Astrocyte (in vitro differentiated cells and primary cell): ENCODE measurements around the gene PDCD5. TPM values are rescaled to one million over a fixed set of nuclear protein-coding genes. Genes with fewer than 3 reads are reported as not detected.

Experiments used
- DNase-seq: peaks from one replicate; pipeline ENCODE4 v3.0.0-alpha.2; 2010; ENCODE audit warnings: low read depth
- FAIRE-seq: peaks from 2 replicates; lab custom pipeline; 2011; peaks lifted over from hg19 to GRCh38; lab: Jason Lieb, UNC
- H2AFZ ChIP-seq: 2 replicates; pipeline ENCODE4 v1.6.0; 2012; ENCODE audit warnings: low read depth, low read length, inconsistent platforms
- H3K27ac ChIP-seq: 2 replicates; pipeline ENCODE4 v1.5.1; 2011; ENCODE audit warnings: low read depth, low read length, inconsistent platforms
- H3K27me3 ChIP-seq: 2 replicates; pipeline ENCODE4 v1.6.0; 2011; ENCODE audit warnings: low read length, inconsistent platforms; ENCODE audit not compliant: insufficient read depth
- H3K36me3 ChIP-seq: 2 replicates; pipeline ENCODE4 v1.5.1; 2011; ENCODE audit warnings: low read length, inconsistent platforms; ENCODE audit not compliant: insufficient read depth
- H3K4me1 ChIP-seq: 2 replicates; pipeline ENCODE4 v1.5.1; 2011; ENCODE audit warnings: low read length, inconsistent platforms; ENCODE audit not compliant: insufficient read depth
- H3K4me2 ChIP-seq: 2 replicates; pipeline ENCODE4 v1.6.0; 2012; ENCODE audit warnings: low read length, inconsistent platforms
- H3K4me3 ChIP-seq: 2 replicates; pipeline ENCODE4 v1.5.1; 2011; ENCODE audit warnings: low read depth, mild to moderate bottlenecking, low read length, inconsistent platforms; ENCODE audit not compliant: insufficient read depth
- H3K79me2 ChIP-seq: 2 replicates; pipeline ENCODE4 v1.6.0; 2012; ENCODE audit warnings: mild to moderate bottlenecking, low read length, inconsistent platforms; ENCODE audit not compliant: insufficient read depth
- H3K9ac ChIP-seq: 2 replicates; pipeline ENCODE4 v1.6.0; 2012; ENCODE audit warnings: mild to moderate bottlenecking, low read length, inconsistent platforms
- H3K9me3 ChIP-seq: 2 replicates; pipeline ENCODE4 v1.5.1; 2012; ENCODE audit warnings: low read depth, mild to moderate bottlenecking, low read length, inconsistent platforms; ENCODE audit not compliant: insufficient read depth
- H4K20me1 ChIP-seq: 2 replicates; pipeline ENCODE4 v1.6.0; 2012; ENCODE audit warnings: low read length, inconsistent platforms; ENCODE audit not compliant: insufficient read depth
- H3K27ac Mint-ChIP-seq: one replicate; pipeline ENCODE4 v1.8.0; 2021; ENCODE audit warnings: mild to moderate bottlenecking, mixed read lengths; ENCODE audit not compliant: unreplicated experiment
- H3K27me3 Mint-ChIP-seq: one replicate; pipeline ENCODE4 v1.8.0; 2021; ENCODE audit warnings: low read depth, mixed read lengths; ENCODE audit not compliant: unreplicated experiment
- H3K36me3 Mint-ChIP-seq: one replicate; pipeline ENCODE4 v1.8.0; 2021; ENCODE audit warnings: low read depth, mixed read lengths; ENCODE audit not compliant: unreplicated experiment
- H3K4me1 Mint-ChIP-seq: one replicate; pipeline ENCODE4 v1.8.0; 2021; ENCODE audit warnings: low read depth, mixed read lengths; ENCODE audit not compliant: unreplicated experiment
- H3K4me3 Mint-ChIP-seq: one replicate; pipeline ENCODE4 v1.8.0; 2021; ENCODE audit warnings: mild to moderate bottlenecking, moderate library complexity, mixed read lengths; ENCODE audit not compliant: unreplicated experiment
- H3K9me3 Mint-ChIP-seq: one replicate; pipeline ENCODE4 v1.8.0; 2021; ENCODE audit warnings: mild to moderate bottlenecking, mixed read lengths; ENCODE audit not compliant: unreplicated experiment
- EZH2 ChIP-seq: IDR thresholded peaks from 2 replicates; pipeline ENCODE4 v1.6.1; 2012; ENCODE audit warnings: mild to moderate bottlenecking, low read length, inconsistent platforms; ENCODE audit not compliant: insufficient read depth
- total RNA-seq: library from RNA; stranded (reverse); gene quantifications from 2 replicates; pipeline ENCODE4 v1.2.1, GENCODE V29; 2021
- TF ChIP-seq, protein P1 (sequence below): IDR thresholded peaks from 2 replicates; pipeline ENCODE4 v1.5.1; 2011; ENCODE audit warnings: low read depth, mild to moderate bottlenecking, inconsistent platforms, low read length, moderate library complexity; ENCODE audit not compliant: insufficient read depth

Gene PDCD5
- total RNA-seq, 1 donor from 2014 or later = 127 TPM

GRCh38 chr19:32599736-32600157 lies 18.8 kb downstream of the PDCD5 start:
- H3K79me2 ChIP-seq = no peaks in the 10 kb centered on the region
- H3K27ac ChIP-seq = no peak overlapping the region
- H3K4me1 Mint-ChIP-seq = no peaks in the 10 kb centered on the region
- FAIRE-seq (peak; percentile 9), DNase-seq (peak; percentile 44)
- H4K20me1 ChIP-seq = no peaks in the 10 kb centered on the region
- peaks cover 38% of the 10 kb centered on the region for H3K36me3 ChIP-seq
- TF ChIP-seq, protein P1, sequence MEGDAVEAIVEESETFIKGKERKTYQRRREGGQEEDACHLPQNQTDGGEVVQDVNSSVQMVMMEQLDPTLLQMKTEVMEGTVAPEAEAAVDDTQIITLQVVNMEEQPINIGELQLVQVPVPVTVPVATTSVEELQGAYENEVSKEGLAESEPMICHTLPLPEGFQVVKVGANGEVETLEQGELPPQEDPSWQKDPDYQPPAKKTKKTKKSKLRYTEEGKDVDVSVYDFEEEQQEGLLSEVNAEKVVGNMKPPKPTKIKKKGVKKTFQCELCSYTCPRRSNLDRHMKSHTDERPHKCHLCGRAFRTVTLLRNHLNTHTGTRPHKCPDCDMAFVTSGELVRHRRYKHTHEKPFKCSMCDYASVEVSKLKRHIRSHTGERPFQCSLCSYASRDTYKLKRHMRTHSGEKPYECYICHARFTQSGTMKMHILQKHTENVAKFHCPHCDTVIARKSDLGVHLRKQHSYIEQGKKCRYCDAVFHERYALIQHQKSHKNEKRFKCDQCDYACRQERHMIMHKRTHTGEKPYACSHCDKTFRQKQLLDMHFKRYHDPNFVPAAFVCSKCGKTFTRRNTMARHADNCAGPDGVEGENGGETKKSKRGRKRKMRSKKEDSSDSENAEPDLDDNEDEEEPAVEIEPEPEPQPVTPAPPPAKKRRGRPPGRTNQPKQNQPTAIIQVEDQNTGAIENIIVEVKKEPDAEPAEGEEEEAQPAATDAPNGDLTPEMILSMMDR = peak; percentile 95
- TF ChIP-seq EZH2 = no peak
- H3K4me1 ChIP-seq = no peaks in the 10 kb centered on the region
- no peak overlapping the region for H3K4me2 ChIP-seq
- H2AFZ ChIP-seq = no peak overlapping the region
- no peak overlapping the region for H3K9ac ChIP-seq
- H3K9me3 ChIP-seq = no peaks in the 10 kb centered on the region
- peaks cover 10% of the 10 kb centered on the region for H3K36me3 Mint-ChIP-seq
- H3K9me3 Mint-ChIP-seq = no peaks in the 10 kb centered on the region
- H3K27ac Mint-ChIP-seq = no peak overlapping the region
- H3K27me3 Mint-ChIP-seq = no peaks in the 10 kb centered on the region
- no peak overlapping the region for H3K4me3 Mint-ChIP-seq
- no peak overlapping the region for H3K4me3 ChIP-seq
- no peaks in the 10 kb centered on the region for H3K27me3 ChIP-seq

GRCh38 chr19:32603961-32604360 lies 23.0 kb downstream of the PDCD5 start:
- Histone ChIP-seq H3K9me3 (no peaks in the 10 kb centered on the region), H4K20me1 (no peaks in the 10 kb centered on the region), H3K4me3 (no peak overlapping the region), H3K79me2 (no peaks in the 10 kb centered on the region), H3K27ac (no peak overlapping the region), H3K36me3 (peaks cover 18% of the 10 kb centered on the region), H3K9ac (no peak overlapping the region), H3K27me3 (no peaks in the 10 kb centered on the region), H3K4me2 (no peak overlapping the region), H3K4me1 (no peaks in the 10 kb centered on the region), H2AFZ (no peak overlapping the region)
- no peak for TF ChIP-seq EZH2
- TF ChIP-seq, protein P1 = no peak
- no peaks in the 10 kb centered on the region for H3K9me3 Mint-ChIP-seq
- DNase-seq (no peak), FAIRE-seq (no peak)
- H3K4me3 Mint-ChIP-seq = no peak overlapping the region
- H3K36me3 Mint-ChIP-seq = peaks cover 12% of the 10 kb centered on the region
- no peak overlapping the region for H3K27ac Mint-ChIP-seq
- H3K27me3 Mint-ChIP-seq = no peaks in the 10 kb centered on the region
- no peaks in the 10 kb centered on the region for H3K4me1 Mint-ChIP-seq

DNA sequence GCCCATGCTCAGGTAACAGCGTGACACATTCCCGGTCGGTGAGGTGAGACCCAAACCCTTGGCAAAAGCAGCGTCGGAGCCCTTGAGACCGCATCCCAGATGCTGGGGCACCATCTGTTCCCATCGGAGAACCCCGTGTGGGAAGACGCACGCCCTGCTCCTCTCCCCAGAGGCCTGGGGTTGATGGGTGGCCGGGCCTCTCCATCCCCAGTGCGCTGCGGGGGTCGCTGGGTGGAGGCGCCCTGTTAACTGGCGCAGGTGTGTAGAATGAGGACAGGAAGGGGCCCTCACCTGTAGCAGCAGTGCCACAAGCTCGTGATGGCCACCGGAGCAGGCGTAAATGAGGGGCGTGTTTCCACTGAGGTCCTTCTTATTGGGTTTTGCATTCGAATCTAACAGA lies 24.6 kb downstream of the PDCD5 start:
- Histone ChIP-seq H2AFZ (no peak overlapping the region), H3K36me3 (peaks cover 15% of the 10 kb centered on the region), H3K79me2 (no peaks in the 10 kb centered on the region), H3K9ac (no peak overlapping the region), H4K20me1 (no peaks in the 10 kb centered on the region), H3K27ac (no peak overlapping the region), H3K4me1 (no peaks in the 10 kb centered on the region), H3K9me3 (no peaks in the 10 kb centered on the region), H3K4me2 (no peak overlapping the region), H3K27me3 (no peaks in the 10 kb centered on the region), H3K4me3 (no peak overlapping the region)
- TF ChIP-seq, protein P1 = no peak
- TF ChIP-seq EZH2 = no peak
- H3K4me3 Mint-ChIP-seq = no peak overlapping the region
- no peak for DNase-seq
- H3K9me3 Mint-ChIP-seq = no peaks in the 10 kb centered on the region
- H3K27ac Mint-ChIP-seq = no peak overlapping the region
- H3K36me3 Mint-ChIP-seq = peaks cover 16% of the 10 kb centered on the region
- no peaks in the 10 kb centered on the region for H3K4me1 Mint-ChIP-seq
- no peaks in the 10 kb centered on the region for H3K27me3 Mint-ChIP-seq
- no peak for FAIRE-seq
